Fibroblast of lung (primary cell): ENCODE measurements around the gene ZNF549. TPM values are rescaled to one million over a fixed set of nuclear protein-coding genes. Genes with fewer than 3 reads are reported as not detected.

Experiments used
- DNase-seq, 2 donors: peaks; one replicate each; pipeline versions ENCODE4 v3.0.0 to v3.0.0-alpha.2; 2010; ENCODE audit warnings: low read depth in 2 of 2
- H2AFZ ChIP-seq: 2 replicates; pipeline ENCODE4 v1.5.1; 2012; ENCODE audit warnings: low read length, control low read depth, inconsistent platforms
- H3K27ac ChIP-seq: 2 replicates; pipeline ENCODE4 v1.5.1; 2011; ENCODE audit warnings: low read length, control low read depth; ENCODE audit not compliant: insufficient read depth
- H3K27me3 ChIP-seq: 2 replicates; pipeline ENCODE4 v1.5.1; 2011; ENCODE audit warnings: mild to moderate bottlenecking, low read length; ENCODE audit not compliant: control insufficient read depth, insufficient read depth
- H3K36me3 ChIP-seq: 2 replicates; pipeline ENCODE4 v1.5.1; 2011; ENCODE audit warnings: low read length; ENCODE audit not compliant: control insufficient read depth, insufficient read depth
- H3K4me1 ChIP-seq: 2 replicates; pipeline ENCODE4 v1.5.1; 2011; ENCODE audit warnings: low read length; ENCODE audit not compliant: control insufficient read depth, insufficient read depth; ENCODE audit errors: extremely low read depth
- H3K4me2 ChIP-seq: 2 replicates; pipeline ENCODE4 v1.5.1; 2011; ENCODE audit warnings: low read length, control low read depth; ENCODE audit not compliant: insufficient read depth; ENCODE audit errors: extremely low read depth
- H3K4me3 ChIP-seq, 4 experiments: fragments of 200-600 bp in 1 of 4; sonication (generic) in 1 of 4; replicated peaks in 1 of 4; 2 replicates each; pipeline ENCODE4 v1.5.1; 2011 to 2016; ENCODE audit warnings: low read length in 4 of 4, low read depth in 3 of 4, mild to moderate bottlenecking in 3 of 4, control low read depth in 2 of 4, inconsistent platforms in 1 of 4, mixed read lengths in 1 of 4; ENCODE audit not compliant: insufficient read depth in 1 of 4; ENCODE audit errors: control extremely low read depth in 1 of 4
- H3K79me2 ChIP-seq: 2 replicates; pipeline ENCODE4 v1.5.1; 2012; ENCODE audit warnings: mild to moderate bottlenecking, low read length, inconsistent platforms; ENCODE audit not compliant: control insufficient read depth, insufficient read depth
- H3K9ac ChIP-seq: 2 replicates; pipeline ENCODE4 v1.5.1; 2011; ENCODE audit warnings: mild to moderate bottlenecking, low read length, control low read depth; ENCODE audit not compliant: insufficient read depth
- H3K9me3 ChIP-seq: 2 replicates; pipeline ENCODE4 v1.5.1; 2012; ENCODE audit warnings: low read depth, low read length; ENCODE audit not compliant: control insufficient read depth, insufficient read depth
- H4K20me1 ChIP-seq: 2 replicates; pipeline ENCODE4 v1.5.1; 2011; ENCODE audit warnings: low read length; ENCODE audit not compliant: control insufficient read depth, insufficient read depth; ENCODE audit errors: extremely low read depth
- CTCF ChIP-seq, 2 donors: IDR thresholded peaks in 1 of 2; conservative IDR thresholded peaks in 1 of 2; 1 replicate in 1 of 2; 2 replicates in 1 of 2; pipeline ENCODE4 v1.5.1; 2011 to 2012; ENCODE audit warnings: low read length in 2 of 2, control low read depth in 1 of 2, inconsistent platforms in 1 of 2, low read depth in 1 of 2, mild to moderate bottlenecking in 1 of 2
- EZH2 ChIP-seq: IDR thresholded peaks from 2 replicates; pipeline ENCODE4 v1.5.1; 2012; ENCODE audit warnings: low read length, control low read depth, mild to moderate bottlenecking; ENCODE audit errors: missing control alignments
- polyA plus RNA-seq, 2 donors: library from polyadenylated mRNA; depleted of rRNA in 1 of 2; stranded (reverse) in 1 of 2; unstranded in 1 of 2; fragments of >200 nt; gene quantifications; 2 replicates each; pipeline ENCODE4 v1.2.1, GENCODE V29; 2011 to 2012; ENCODE audit warnings: missing spikeins in 1 of 2
- total RNA-seq: library from RNA; depleted of rRNA; stranded (reverse); fragments of >200 nt; gene quantifications from 2 replicates; pipeline ENCODE4 v1.2.1, GENCODE V29; 2014

ZNF549 gene
- total and polyA plus RNA-seq, 2 donors (not counting 1 experiment from before 2014, with no cell fraction given) = 4.8 to 7.8 TPM

- Histone ChIP-seq H3K27ac (peak within 1 kb of the TSS; percentile 45), H3K4me2 (peak within 1 kb of the TSS; percentile 91), H2AFZ (peak within 1 kb of the TSS; percentile 90), H3K9ac (peak within 1 kb of the TSS; percentile 69), H3K79me2 (peaks cover 7% of the 10 kb centered on the region), H4K20me1 (no peaks in the 10 kb centered on the region), H3K9me3 (no peaks in the 10 kb centered on the region), H3K4me3 (peak within 1 kb of the TSS; percentile 44 to 90 (median 86)), H3K4me1 (peaks cover 3% of the 10 kb centered on the region), H3K27me3 (no peaks in the 10 kb centered on the region), H3K36me3 (no peaks in the 10 kb centered on the region)
- peak; percentile 87 to 93 for DNase-seq
- no peak for TF ChIP-seq EZH2
- no peak for TF ChIP-seq CTCF (conservative IDR thresholded peaks at IDR 0.05 in 1 of 2, IDR thresholded peaks at IDR 0.05 in 1 of 2; ENCODE audit: low read depth in 1 of 2, low read length in 2 of 2)
These were observed 72.7 kb downstream of the ZNF549 start, which contains the start of gene ZNF530 for GRCh38 chr19:57599761-57600383. Gene ZNF530, plus strand, starts transcription at chr19:57599885. Its CDS starts 4,461 bp downstream, at chr19:57604346.

GRCh38 chr19:57606931-57607330 lies 79.8 kb downstream of the ZNF549 start:
- no peaks in the 10 kb centered on the region for H3K79me2 ChIP-seq
- no peak overlapping the region for H3K9ac ChIP-seq
- no peak for DNase-seq
- H3K9me3 ChIP-seq = peaks cover 2% of the 10 kb centered on the region
- no peaks in the 10 kb centered on the region for H4K20me1 ChIP-seq
- TF ChIP-seq EZH2 (no peak), CTCF (conservative IDR thresholded peaks at IDR 0.05 in 1 of 2, IDR thresholded peaks at IDR 0.05 in 1 of 2; ENCODE audit: low read depth in 1 of 2, low read length in 2 of 2) (no peak)
- no peak overlapping the region for H2AFZ ChIP-seq
- H3K4me2 ChIP-seq = no peak overlapping the region
- H3K4me1 ChIP-seq = no peaks in the 10 kb centered on the region
- no peak overlapping the region for H3K27ac ChIP-seq
- no peaks in the 10 kb centered on the region for H3K27me3 ChIP-seq
- peaks cover 7% of the 10 kb centered on the region for H3K36me3 ChIP-seq
- H3K4me3 ChIP-seq = no peak overlapping the region

Other genes starting within 250 kb of the ZNF549 start
- 78.1 and 80.9 TPM in 2 replicates for gene ZNF460, start 246.9 kb upstream of the ZNF549 start, total RNA-seq
- 7.2 and 13.1 TPM in 2 replicates for gene ZNF460, start 246.9 kb upstream of the ZNF549 start, polyA plus RNA-seq
- gene ZNF543, start 206.9 kb upstream of the ZNF549 start, total RNA-seq = 10.5 and 12.9 TPM in 2 replicates
- gene ZNF543, start 206.9 kb upstream of the ZNF549 start, polyA plus RNA-seq = 2.8 and 3.0 TPM in 2 replicates
- 11.6 and 13.7 TPM in 2 replicates for gene ZNF304, start 176.1 kb upstream of the ZNF549 start, total RNA-seq
- gene ZNF304, start 176.1 kb upstream of the ZNF549 start, polyA plus RNA-seq = 6.2 and 7.3 TPM in 2 replicates
- gene TRAPPC2B, start 163.8 kb upstream of the ZNF549 start, total RNA-seq = 9.8 and 13.4 TPM in 2 replicates
- 14.0 and 16.5 TPM in 2 replicates for gene TRAPPC2B, start 163.8 kb upstream of the ZNF549 start, polyA plus RNA-seq
- gene ZNF547, start 163.8 kb upstream of the ZNF549 start, total RNA-seq = 4.6 and 6.1 TPM in 2 replicates
- 1.8 and 2.7 TPM in 2 replicates for gene ZNF547, start 163.8 kb upstream of the ZNF549 start, polyA plus RNA-seq
- 21.1 and 23.9 TPM in 2 replicates for gene ZNF548, start 137.5 kb upstream of the ZNF549 start, total RNA-seq
- 8.8 and 12.0 TPM in 2 replicates for gene ZNF548, start 137.5 kb upstream of the ZNF549 start, polyA plus RNA-seq
- 12.3 and 15.2 TPM in 2 replicates for gene ZNF17, start 116.2 kb upstream of the ZNF549 start, total RNA-seq
- 5.2 and 6.8 TPM in 2 replicates for gene ZNF17, start 116.2 kb upstream of the ZNF549 start, polyA plus RNA-seq
- gene ZNF749, start 92.0 kb upstream of the ZNF549 start, total RNA-seq = 10.4 and 11.0 TPM in 2 replicates
- 4.7 and 5.4 TPM in 2 replicates for gene ZNF749, start 92.0 kb upstream of the ZNF549 start, polyA plus RNA-seq
- 0.26 and 0.50 TPM in 2 replicates for gene VN1R1, start 70.2 kb upstream of the ZNF549 start, total RNA-seq
- 0.17 and 0.26 TPM in 2 replicates for gene VN1R1, start 70.2 kb upstream of the ZNF549 start, polyA plus RNA-seq
- 16.9 and 29.7 TPM in 2 replicates for gene ZNF772, start 49.8 kb upstream of the ZNF549 start, total RNA-seq
- 6.0 and 7.5 TPM in 2 replicates for gene ZNF772, start 49.8 kb upstream of the ZNF549 start, polyA plus RNA-seq
- 13.6 and 20.3 TPM in 2 replicates for gene ZNF419, start 39.6 kb upstream of the ZNF549 start, total RNA-seq
- gene ZNF419, start 39.6 kb upstream of the ZNF549 start, polyA plus RNA-seq = 4.6 and 8.9 TPM in 2 replicates
- 20.8 and 39.8 TPM in 2 replicates for gene ZNF773, start 27.4 kb upstream of the ZNF549 start, total RNA-seq
- gene ZNF773, start 27.4 kb upstream of the ZNF549 start, polyA plus RNA-seq = 6.8 and 9.4 TPM in 2 replicates
- 6.9 and 8.6 TPM in 2 replicates for gene ZNF550, start 32.5 kb downstream of the ZNF549 start, total RNA-seq
- gene ZNF550, start 32.5 kb downstream of the ZNF549 start, polyA plus RNA-seq = 4.2 and 5.7 TPM in 2 replicates
- gene ZNF416, start 51.6 kb downstream of the ZNF549 start, total RNA-seq = 6.9 and 9.2 TPM in 2 replicates
- 3.9 and 4.5 TPM in 2 replicates for gene ZNF416, start 51.6 kb downstream of the ZNF549 start, polyA plus RNA-seq
- 7.1 and 7.2 TPM in 2 replicates for gene ZIK1, start 56.8 kb downstream of the ZNF549 start, total RNA-seq
- 3.9 and 5.3 TPM in 2 replicates for gene ZIK1, start 56.8 kb downstream of the ZNF549 start, polyA plus RNA-seq
- 2.5 and 2.8 TPM in 2 replicates for gene ZNF530, start 72.5 kb downstream of the ZNF549 start, total RNA-seq
- gene ZNF530, start 72.5 kb downstream of the ZNF549 start, polyA plus RNA-seq = 1.6 and 2.5 TPM in 2 replicates
- gene ZNF134, start 86.9 kb downstream of the ZNF549 start, total RNA-seq = 22.9 and 30.6 TPM in 2 replicates
- 9.2 and 11.7 TPM in 2 replicates for gene ZNF134, start 86.9 kb downstream of the ZNF549 start, polyA plus RNA-seq
- gene ZNF211, start 105.8 kb downstream of the ZNF549 start, total RNA-seq = 11.6 and 16.8 TPM in 2 replicates
- gene ZNF211, start 105.8 kb downstream of the ZNF549 start, polyA plus RNA-seq = 5.3 and 9.1 TPM in 2 replicates
- not detected in 2 replicates for gene ZSCAN4, start 141.6 kb downstream of the ZNF549 start, total RNA-seq
- not detected in 2 replicates for gene ZSCAN4, start 141.6 kb downstream of the ZNF549 start, polyA plus RNA-seq
- gene ZNF551, start 154.6 kb downstream of the ZNF549 start, total RNA-seq = 4.8 and 4.9 TPM in 2 replicates
- gene ZNF551, start 154.6 kb downstream of the ZNF549 start, polyA plus RNA-seq = 3.7 and 4.8 TPM in 2 replicates
- 3.3 and 6.3 TPM in 2 replicates for gene ZNF154, start 181.8 kb downstream of the ZNF549 start, total RNA-seq
- gene ZNF154, start 181.8 kb downstream of the ZNF549 start, polyA plus RNA-seq = 1.8 and 2.7 TPM in 2 replicates
- gene ZNF671, start 200.3 kb downstream of the ZNF549 start, total RNA-seq = 10.5 and 16.8 TPM in 2 replicates
- gene ZNF671, start 200.3 kb downstream of the ZNF549 start, polyA plus RNA-seq = 3.4 and 5.2 TPM in 2 replicates
- gene ZNF776, start 219.5 kb downstream of the ZNF549 start, total RNA-seq = 10.3 and 20.0 TPM in 2 replicates
- gene ZNF776, start 219.5 kb downstream of the ZNF549 start, polyA plus RNA-seq = 5.7 and 7.8 TPM in 2 replicates
- gene ZNF586, start 242.3 kb downstream of the ZNF549 start, total RNA-seq = 14.9 and 16.8 TPM in 2 replicates
- 5.9 and 6.1 TPM in 2 replicates for gene ZNF586, start 242.3 kb downstream of the ZNF549 start, polyA plus RNA-seq